SKM-1 treated with dmso at 0.1 percent for 144 hours (cell line): Measurements from ENCODE around the gene KCNIP1.

Experiments used
- DNase-seq: peaks from one replicate; lab custom pipeline; 2025; ENCODE audit not compliant: unreplicated experiment; lab: John Stamatoyannopoulos, UW

Gene KCNIP1

DNA sequence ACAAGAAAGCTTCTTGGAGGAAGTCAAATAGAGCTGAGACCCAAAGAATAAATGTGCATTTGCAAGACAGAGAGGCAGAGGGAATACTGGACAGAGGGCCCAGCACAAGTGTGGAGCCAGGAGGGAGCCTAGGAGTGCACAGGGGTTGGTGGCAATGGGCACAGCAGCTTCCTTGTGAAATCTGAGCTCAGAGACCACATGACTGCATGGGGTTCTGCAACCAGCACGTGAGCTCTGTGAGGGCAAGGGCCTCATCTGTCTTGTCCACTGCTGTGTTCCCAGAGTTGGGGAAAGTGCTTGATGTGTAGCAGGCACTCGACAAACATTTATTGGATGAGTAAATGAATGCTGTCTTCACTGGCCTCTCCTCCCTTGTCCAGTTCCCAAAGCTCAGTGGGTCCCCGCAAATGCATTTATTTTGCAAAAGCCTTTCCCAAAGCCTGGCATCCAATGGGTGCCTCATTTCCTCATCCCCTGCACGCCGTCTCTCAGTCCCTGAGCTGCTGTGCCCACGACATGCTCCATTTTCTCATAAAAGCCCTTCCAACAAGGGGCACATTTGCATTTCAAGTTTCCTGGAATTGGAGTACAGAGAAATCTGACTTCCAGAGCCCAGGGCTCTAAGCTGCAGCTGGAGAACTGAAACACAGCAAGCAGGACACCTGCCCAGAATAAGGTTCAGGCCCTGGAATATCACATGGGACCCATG lies 58.5 kb downstream of the KCNIP1 start:
- no peak for DNase-seq

GRCh38 chr5:170562875-170563228 lies 59.0 kb downstream of the KCNIP1 start:
- DNase-seq = no peak

GRCh38 chr5:170563824-170564567 lies 60.2 kb downstream of the KCNIP1 start:
- no peak for DNase-seq

GRCh38 chr5:170565072-170565471 lies 61.3 kb downstream of the KCNIP1 start:
- no peak for DNase-seq

- no peak for DNase-seq
Observed at GRCh38 chr5:170569101-170569500, 65.3 kb downstream of the KCNIP1 start.

DNA sequence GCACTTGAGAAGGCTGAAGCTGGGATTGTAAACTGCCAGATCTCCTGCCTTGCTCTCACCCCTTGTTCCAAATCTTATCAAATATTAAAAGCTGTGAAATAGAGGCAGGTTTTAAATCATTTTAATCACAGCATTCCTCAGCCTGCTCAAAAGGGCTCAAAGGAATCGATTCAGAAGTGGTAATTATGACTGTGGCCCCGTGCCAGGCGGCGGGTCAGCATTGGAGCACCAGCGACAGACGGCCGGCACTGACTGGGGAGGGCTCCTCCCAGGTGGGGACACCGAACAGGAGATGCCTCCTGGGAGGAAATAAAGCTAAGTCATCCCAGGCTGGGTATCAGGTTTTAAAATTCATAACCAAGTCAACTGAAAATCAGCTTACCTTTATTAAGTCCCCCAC lies 66.7 kb downstream of the KCNIP1 start:
- no peak for DNase-seq

DNA sequence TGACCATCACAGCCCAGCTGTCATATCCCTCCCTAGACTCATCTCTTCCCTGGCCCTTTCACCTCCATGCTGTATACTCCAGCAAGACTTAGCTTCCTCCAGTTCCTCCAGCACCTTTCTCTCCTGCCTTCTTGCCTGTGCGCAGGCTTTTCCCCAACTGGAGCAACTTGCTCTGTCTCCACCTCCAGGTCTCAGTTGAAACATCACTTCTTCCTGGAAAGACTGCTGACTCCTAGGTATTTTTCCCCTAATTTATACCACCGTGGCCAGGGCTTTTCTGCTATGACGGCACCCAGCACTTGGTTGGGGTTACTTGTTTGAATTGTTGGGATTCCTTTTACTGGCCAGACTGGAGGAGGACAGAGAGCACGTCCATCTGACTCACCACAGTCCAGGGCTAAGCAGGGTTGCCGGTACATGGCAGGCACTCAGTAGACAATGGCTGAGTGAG lies 67.5 kb downstream of the KCNIP1 start:
- DNase-seq = no peak

GRCh38 chr5:170571875-170572852 lies 68.3 kb downstream of the KCNIP1 start:
- no peak for DNase-seq

- DNase-seq = no peak
Observed at GRCh38 chr5:170573114-170573513, 69.3 kb downstream of the KCNIP1 start.

DNA sequence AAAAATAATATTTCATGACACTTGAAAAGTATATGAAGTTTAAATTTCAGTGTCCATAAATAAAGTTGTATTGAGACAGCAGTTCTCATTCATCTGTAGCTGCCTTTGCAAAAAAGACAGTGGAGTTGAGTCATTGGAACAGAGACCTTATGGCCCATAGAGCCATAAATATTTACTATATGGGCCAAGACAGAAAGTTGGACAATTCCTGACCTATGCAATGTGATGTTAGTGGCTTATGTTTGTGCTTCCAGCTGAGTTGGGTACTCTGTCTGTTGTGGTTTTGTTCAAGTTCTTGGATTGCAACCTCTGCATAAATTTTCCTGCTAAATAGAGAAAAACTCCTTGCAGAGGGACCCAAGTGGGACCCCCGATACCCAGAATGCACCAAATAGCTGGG lies 69.8 kb downstream of the KCNIP1 start:
- DNase-seq = no peak

GRCh38 chr5:170576602-170577535 lies 73.0 kb downstream of the KCNIP1 start:
- no peak for DNase-seq

DNA sequence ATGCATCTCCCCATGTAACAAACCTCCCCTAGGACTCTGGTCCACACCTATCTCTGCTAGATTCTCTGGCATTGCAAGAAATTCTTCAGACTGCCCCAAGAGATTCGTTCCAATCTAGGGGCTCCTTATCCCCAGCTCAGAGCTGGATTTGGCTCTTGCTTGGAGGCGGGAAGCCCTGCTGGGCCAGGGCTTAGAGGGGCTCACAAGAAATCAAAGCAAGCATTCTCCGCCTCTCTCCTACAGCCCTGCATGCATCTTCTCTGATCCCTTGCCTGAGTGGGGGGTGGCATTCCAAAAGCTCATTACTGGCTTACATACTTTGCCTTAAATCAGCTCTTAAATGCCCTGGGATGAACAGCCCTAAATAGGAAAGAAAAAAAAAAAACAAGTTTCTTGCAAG lies 75.8 kb downstream of the KCNIP1 start:
- no peak for DNase-seq

GRCh38 chr5:170581211-170581610 lies 77.4 kb downstream of the KCNIP1 start:
- no peak for DNase-seq

GRCh38 chr5:170582644-170583330 lies 79.0 kb downstream of the KCNIP1 start:
- DNase-seq = no peak

DNA sequence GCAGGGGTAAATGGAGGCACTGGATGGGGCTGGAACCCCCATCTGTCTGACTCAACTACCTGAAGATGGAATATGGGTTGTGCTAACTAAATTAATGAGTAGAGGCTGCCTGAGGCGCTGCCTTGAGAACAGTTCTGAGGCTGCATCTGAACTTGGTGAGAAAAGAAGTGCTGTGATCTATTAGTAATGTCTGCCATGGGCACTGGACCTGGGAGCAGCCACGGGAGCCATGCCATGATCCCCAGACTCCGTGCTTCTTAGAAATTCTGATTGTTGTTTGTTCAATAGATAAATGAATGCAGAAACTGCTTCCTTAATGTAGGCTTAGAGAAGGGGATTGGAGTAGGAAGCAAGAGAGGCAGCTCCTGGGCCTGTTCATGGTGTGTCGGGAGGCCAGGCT lies 80.2 kb downstream of the KCNIP1 start:
- no peak for DNase-seq

GRCh38 chr5:170584450-170585058 lies 80.7 kb downstream of the KCNIP1 start:
- DNase-seq = no peak

GRCh38 chr5:170585273-170585948 lies 81.6 kb downstream of the KCNIP1 start:
- DNase-seq = no peak

DNA sequence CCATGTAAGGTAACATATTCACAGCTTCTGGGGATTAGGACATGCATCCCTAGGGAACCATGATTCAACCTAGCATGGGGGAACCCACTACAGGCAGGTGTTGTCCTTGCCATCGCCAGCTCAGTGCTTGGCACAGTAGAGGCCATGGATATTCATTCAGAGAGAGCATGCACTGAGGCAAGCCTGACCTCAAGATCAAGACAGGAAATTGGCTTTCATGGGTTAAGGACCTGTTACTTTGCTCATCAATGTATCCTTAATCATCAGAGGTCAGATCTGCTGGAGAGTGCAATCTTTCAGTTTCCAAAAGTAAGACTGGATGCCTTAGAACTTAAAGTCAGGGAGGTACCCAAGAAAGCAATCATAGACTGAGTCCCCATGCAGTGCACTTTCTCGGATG lies 84.0 kb downstream of the KCNIP1 start:
- no peak for DNase-seq

- DNase-seq = no peak
Observed at GRCh38 chr5:170589643-170590042, 85.8 kb downstream of the KCNIP1 start.
